GM18505 (cell line): ENCODE results near the gene EN2.

Source experiments
- ATAC-seq: cut with Tn5 transposase; IDR thresholded peaks from one replicate; pipeline ENCODE4 v1.9.1; 2021; ENCODE audit not compliant: unreplicated experiment
- POLR2A ChIP-seq: IDR thresholded peaks from 4 replicates; pipeline ENCODE4 v1.6.1; 2011; ENCODE audit warnings: borderline replicate concordance; ENCODE audit not compliant: insufficient read depth, insufficient read length; ENCODE audit errors: extremely low read depth

The EN2 gene

GRCh38 chr7:155458878-155459699 is 1.2 kb downstream of the EN2 start:
- no peak for TF ChIP-seq POLR2A
- ATAC-seq: no peak

- no peak for TF ChIP-seq POLR2A
Measured at GRCh38 chr7:155459700-155460461, 2.0 kb downstream of the EN2 start.

DNA sequence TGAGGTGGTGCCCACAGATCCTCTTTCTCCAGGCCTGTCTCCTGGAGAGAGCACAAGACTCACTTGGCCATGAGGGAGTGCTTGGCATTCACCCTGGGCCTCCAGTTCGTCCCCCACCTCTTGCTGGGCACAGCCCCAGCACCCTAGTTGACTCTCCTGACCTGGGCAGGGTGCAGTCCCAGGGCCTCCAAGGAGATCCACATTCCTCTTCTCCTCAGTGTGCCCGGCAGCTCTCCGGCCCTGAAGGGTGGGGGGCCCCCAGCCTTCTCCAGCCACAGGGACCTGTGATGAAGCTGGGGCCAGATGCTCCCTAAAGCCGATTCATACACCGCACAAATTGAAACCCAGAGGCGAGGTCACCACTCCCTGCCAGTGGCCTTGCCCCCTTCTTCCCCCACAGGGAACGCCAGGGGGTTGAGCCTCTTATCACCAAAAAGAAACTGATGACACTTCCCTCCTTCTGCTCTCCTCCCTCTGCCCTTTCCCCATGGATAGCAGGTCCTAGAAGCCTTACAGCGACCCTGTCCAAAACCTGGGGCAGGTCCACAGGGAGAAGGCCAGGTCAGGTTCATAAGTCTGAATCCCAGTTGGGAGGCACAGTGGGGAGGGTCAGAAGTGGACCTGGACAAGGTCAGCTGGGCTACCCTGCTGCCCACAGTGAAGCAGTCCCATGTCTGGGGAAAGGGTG is 3.1 kb downstream of the EN2 start:
- ATAC-seq: no peak
- no peak for TF ChIP-seq POLR2A

More at GRCh38 chr7:155459700-155460461, 2.0 kb downstream of the EN2 start:
- ATAC-seq: no peak

GRCh38 chr7:155461631-155462030 is 3.7 kb downstream of the EN2 start:
- ATAC-seq: no peak

DNA sequence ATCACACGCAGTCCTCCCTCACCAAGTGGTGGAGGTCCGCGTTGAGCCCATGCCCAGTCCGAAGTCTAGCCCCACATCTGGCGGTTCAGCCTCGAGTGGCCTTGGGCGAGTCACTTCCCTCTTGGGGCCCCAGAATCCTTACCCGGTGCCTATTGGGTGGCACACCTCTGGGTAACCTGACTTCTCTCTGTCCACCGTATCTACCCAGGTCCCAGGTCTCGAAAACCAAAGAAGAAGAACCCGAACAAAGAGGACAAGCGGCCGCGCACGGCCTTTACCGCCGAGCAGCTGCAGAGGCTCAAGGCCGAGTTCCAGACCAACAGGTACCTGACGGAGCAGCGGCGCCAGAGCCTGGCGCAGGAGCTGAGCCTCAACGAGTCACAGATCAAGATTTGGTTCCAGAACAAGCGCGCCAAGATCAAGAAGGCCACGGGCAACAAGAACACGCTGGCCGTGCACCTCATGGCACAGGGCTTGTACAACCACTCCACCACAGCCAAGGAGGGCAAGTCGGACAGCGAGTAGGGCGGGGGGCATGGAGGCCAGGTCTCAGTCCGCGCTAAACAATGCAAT is 4.3 kb downstream of the EN2 start:
- TF ChIP-seq POLR2A: no peak

More at GRCh38 chr7:155461631-155462030, 3.7 kb downstream of the EN2 start:
- no peak for TF ChIP-seq POLR2A

GRCh38 chr7:155463114-155463811 is 5.3 kb downstream of the EN2 start:
- no peak for ATAC-seq
- TF ChIP-seq POLR2A: no peak

More for the DNA sequence above, 4.3 kb downstream of the EN2 start:
- no peak for ATAC-seq

GRCh38 chr7:155464183-155464582 is 6.3 kb downstream of the EN2 start:
- ATAC-seq: no peak
- TF ChIP-seq POLR2A: no peak

DNA sequence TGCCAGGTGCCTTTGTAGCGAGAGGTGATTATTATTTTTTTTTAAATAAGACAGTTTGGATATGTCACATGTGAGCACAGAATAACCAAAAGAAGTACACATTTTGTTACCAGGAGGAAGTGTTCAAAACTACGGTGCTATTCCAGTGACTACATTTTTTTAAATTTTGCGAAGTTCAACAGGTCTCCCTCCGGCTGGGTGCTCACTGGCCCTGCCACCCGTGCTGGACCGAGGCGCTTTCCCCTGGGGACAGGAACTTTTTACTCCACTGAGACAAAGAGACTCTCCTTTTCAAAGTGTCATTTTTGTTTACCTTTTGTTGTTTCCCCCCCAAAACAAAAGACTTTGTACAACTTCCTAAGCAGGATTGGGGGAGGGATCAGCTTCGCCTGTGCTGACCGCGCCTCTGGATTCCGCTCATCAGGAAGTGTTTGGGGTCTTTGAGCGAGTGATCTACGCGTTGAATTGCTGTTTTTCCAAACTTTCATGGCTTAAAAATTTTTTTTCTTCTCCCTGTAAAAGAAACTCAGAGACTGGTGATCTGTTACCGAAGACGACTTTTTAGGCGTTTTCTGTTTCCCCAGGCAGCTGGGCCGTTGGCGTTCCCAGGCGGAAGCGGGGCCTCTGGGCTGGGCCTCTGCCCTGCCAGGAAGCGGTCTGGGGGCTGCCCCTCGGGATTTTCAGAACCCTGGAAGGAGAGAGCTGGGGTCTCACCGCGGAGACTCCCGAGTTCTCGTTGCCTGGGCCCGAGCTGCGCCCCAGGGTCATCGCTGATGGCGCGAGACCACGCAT is 7.2 kb downstream of the EN2 start:
- no peak for ATAC-seq
- no peak for TF ChIP-seq POLR2A

DNA sequence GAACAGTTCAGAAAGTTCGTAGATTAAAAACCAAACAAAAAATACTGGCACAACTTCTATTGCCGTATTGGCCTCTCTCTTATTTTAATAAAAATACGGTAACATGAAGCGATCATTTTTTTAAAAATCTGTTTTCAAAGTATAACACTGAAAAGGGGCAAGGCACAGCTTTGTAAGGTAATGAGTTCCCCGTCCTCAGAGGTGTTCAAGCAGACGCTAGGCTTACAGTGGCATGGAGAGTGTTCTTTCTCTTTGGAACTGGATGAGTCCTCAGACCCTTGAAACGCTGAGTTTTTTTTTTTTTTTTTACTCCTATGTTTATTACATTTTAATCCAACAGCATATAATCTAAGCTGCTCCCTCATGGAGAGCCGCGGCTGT is 7.8 kb downstream of the EN2 start:
- ATAC-seq: no peak
- no peak for TF ChIP-seq POLR2A

DNA sequence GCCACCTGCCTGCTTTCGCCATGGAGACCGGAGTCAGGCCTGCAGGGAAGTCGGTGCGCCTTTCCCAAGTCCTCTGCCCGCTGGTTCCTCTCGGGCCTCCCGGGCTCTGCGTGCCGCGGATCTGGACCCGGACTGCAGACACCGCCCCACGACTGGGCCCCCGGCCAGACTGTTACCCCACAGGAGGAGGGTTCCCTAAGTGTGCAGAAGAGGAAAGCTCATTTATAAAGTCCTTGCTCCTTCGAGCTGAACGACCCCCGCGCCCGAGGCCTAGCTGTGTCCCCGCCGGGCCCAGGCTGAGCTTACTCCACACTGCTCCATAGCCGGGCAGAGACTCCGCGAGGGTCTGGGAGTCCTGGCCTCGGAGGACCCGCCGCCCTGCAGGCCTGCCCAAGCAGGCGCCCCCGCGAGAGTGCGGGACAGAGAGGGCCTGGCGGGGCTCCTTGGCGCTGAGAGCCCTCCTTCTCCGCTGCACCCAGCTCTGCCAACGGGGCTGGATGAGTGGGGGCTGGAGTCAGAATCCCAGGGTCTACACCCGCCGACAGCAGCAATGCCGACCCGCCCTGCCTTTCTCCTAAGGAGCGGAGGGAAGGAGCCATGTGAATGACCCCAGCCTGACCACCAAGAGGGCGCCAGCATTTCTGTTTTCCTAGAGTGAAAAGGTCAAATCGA is 8.3 kb downstream of the EN2 start:
- no peak for ATAC-seq

More for the DNA sequence above, 8.3 kb downstream of the EN2 start:
- TF ChIP-seq POLR2A: no peak
